CMK (cell line): ENCODE data around the gene MCAM.

ENCODE experiments used
- DNase-seq: peaks from one replicate; pipeline ENCODE4 v3.0.0-alpha.2; 2010; ENCODE audit warnings: low read depth

MCAM gene

GRCh38 chr11:119344291-119345010 lies 27.5 kb upstream of the MCAM start:
- DNase-seq, result no peak

DNA sequence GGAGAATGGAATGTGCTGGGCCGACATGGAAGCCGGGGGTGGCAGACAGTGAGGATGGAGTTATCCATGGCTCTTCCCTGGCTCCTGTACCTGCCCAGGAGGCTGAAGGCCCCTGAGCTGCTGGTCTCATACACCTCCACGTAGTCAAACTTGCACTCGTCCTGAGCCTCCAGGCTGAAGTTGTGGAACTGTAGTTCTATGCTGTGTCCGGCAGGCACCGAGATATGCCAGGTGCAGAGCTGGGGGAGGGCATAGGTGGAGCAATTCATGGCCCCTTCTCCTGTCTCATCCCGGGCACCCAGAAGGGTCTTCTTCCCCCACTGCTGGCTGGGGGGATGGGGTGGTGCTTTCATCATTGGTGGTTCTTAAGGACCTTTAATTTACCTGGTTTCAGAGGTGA lies 26.8 kb upstream of the MCAM start:
- no peak for DNase-seq

- DNase-seq, result no peak
These were observed 25.6 kb upstream of the MCAM start for GRCh38 chr11:119342362-119343130.

- DNase-seq, result no peak
These were observed 25.0 kb upstream of the MCAM start for GRCh38 chr11:119342023-119342300.

DNA sequence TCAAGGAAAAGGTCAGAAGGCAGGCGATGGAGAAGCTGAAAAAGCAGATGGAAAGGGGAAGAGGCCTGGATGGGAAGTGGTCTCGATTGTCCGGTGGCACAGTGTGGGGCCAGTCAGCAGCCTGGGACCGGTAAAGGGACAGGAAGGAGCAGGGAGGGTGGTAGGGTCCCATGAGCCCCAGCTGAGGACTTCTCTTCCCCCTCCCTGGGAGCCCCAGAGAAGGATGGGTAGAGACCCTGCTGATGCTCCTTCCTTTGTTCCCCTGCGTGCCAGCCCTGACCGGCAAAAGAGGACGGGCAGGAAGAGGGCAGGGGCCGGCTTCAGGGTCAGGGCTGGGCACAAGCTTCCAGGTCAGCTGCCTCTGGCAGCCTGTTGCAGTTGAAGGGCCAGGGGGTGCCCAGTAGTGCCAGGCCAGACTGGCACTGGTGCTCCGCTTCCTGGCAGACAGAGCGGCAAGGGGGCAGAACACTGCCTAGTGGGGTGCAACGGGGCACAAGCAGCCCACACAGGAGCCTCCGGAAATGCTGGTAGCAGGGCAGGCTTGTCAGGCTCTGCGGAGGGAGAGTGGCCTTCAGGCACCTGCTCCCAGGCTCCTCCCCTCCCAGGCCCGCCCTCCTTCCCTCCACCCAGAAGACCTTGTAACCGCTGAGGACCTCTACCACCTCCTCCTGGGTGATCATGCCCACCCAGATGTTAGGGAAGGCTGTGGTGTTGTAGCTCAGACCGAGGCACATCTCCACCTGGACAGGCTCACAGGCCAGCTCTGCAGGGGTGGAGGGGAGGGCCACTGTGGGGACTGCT lies 24.5 kb upstream of the MCAM start:
- no peak for DNase-seq

DNA sequence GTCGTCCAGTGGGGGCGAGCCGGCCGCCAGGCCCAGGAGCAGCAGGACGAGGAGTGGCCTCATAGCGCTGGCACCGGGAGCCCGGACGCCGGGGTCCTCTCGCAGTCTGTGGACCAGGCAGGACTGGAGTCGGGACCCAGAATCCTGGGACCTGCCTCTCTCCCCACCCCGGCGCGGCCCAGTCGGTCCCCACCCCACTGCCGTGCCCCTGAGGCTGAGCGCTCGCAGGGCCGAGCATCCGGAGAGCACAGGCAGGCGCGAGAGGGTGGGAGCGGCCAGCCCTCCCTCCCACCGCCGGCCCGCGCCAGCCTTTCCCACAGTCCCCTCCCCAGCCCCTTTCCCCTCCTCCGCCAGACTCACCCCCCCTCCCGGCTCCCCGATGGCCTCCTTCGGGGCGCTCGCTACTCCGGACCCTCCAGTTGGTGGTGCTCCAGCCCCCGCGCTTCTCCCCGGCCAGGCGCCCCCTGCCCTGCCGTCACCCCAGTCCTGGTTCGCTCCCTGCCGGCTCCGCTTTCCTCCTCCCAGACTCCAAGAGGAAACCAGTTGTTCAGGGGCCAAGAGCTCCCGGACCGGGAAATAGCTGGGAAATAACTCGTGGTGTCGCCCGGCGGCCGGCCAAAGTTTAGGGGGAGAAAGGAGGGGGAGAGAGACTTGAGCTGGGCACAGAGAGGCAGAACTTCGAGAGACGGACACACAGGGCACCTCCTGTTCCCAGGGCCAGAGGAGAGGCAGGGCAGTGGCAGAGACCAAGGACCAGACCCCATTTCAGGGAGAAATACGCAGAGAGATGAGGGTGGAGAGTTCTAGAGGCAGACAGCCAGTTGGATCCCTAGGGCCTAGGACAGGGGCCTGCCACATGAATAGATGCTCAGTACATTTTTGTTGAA lies 23.6 kb upstream of the MCAM start, which contains the start of gene C1QTNF5:
Gene C1QTNF5 (minus strand): TSS at position 549 of the 887 bp plus-strand sequence. CDS start 486 bp downstream, at position 63.
- DNase-seq, result no peak

DNA sequence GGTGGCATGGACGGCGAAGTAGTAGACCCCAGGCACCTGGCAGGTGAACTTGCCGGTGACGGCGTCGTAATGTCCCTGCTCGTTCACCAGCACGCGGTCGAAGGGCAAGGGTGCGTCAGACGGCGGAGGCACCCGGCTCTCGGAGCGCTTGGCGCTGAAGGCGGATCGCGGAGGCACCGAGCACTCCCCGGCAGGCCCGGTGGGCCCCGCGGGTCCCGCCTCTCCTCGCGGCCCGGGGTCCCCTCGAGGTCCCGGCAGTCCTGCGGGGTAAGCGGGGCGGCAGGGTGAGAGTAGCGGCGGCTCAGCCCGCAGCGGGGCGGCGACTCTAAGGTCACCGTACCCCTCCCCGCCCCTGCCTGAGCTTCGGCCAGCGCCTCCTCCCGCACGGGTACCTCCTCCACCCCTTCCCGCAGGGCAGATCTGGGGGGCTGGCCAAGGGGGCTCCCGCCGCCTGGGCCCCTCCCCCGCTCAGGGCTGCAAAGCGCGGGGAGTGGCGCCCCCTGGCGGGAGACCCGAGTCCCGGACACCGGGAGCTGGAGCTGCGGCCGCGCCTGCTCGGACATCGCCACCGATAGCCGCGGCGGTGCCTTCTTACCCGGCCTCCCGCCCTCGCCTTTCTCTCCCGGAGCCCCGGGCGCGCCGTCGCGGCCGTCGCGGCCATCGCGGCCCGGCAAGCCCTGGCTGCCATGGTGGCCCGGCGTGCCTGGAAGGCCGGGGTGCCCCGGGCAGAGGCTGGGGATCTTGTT lies 22.8 kb upstream of the MCAM start:
- no peak for DNase-seq

DNA sequence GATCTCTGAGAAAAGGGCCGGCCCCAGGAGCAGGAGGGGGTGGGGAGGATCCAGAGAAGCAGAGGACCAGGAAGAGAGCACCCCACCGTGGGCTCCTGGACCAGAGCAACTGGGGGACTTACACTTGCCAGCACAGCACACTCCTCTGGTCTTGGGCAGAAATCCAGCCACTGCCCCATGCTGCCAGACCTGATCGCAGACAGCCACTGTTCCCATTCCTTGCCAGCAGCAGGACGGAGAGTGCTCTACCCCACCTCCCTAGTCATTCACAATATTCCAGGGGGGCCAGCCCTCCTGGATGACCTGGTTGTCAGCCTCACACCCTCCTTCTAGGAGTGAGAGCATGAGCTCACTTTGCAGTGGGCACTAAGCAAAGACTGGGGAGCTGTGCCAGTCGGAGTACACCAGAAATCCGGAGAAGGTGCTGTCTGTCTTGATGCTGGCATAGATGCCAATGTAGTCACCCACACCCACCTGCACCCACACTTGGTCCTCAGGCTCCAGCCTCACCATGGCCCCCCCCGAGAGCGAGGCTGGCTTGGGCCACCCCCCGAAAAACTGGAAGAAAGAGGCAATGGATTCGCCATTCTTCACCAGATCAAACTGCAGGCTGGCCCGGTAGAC lies 22.1 kb upstream of the MCAM start:
- no peak for DNase-seq

DNA sequence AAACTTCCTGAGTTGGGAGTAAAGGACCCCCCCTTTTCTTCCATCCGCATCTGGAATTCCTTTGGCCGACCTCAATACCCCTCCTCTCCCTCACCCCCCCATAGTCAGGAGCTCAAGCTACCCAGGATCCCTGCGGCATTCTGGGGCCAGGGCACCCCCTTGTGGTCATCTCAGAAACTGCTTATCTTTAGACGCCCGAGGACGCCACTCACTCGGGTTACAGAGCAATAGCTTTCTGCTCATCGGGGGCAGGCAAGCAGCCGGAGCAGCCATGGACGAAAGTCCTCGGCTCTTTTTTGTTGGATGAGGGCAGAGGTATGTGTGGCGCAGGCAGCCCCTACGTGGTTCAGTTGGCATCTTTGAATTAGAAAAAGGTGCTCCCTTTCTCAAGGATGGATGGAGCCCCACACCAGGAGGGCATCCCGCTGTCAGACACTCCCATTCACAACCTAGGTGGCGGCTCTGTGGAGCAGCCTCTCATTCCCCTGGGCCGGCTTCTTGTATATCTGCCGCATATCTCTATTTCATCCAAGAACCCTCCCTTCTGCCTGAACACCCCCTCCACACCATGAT lies 21.5 kb upstream of the MCAM start:
- DNase-seq, result no peak

DNA sequence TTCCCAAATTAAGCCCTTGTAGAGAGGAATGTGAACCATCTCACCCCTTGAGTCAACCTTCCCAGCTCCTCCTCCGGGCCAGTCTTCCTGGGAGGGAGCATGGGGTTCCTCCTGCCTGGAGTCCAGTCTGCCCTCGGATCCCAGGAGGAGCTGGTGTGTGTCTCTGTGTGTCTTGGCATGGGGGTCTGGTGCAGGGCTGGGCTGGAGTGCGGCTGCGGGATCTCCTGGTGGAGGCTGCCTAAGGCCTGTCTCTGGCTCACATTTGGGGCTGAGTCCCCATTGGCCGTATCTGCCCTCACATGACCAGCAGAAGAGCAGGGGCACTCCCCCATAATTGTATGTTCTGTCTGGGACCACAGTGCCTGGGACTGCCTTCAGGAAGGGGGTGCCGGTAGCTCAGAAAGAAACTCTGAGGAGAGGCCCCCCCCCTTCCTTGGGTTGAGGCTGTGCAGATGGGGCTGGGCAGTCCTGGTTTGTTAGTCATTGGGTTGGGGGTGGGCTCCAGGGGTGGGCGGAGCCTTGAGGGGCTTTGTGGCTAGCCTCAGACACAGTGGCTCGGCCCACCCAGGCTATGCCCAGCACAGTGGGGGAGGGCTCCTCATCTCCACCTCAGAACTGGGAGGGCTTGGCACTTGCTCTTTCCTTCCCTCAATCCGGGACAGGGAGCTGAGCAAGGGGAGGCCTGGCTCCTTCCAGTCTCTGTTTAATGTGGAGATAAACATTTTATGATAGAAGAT lies 20.8 kb upstream of the MCAM start:
- DNase-seq, result no peak

- DNase-seq, result no peak
These were observed 20.0 kb upstream of the MCAM start for GRCh38 chr11:119336744-119337469.

- DNase-seq, result no peak
These were observed 19.0 kb upstream of the MCAM start for GRCh38 chr11:119335655-119336543.

GRCh38 chr11:119335091-119335654 lies 18.2 kb upstream of the MCAM start:
- DNase-seq, result no peak

- DNase-seq, result peak; percentile 97
These were observed 17.4 kb upstream of the MCAM start, which contains the start of gene RNF26 for GRCh38 chr11:119334174-119334930. RNF26 (plus strand) TSS chr11:119334527; CDS start chr11:119335123, 596 bp downstream.

- no peak for DNase-seq
These were observed 15.3 kb upstream of the MCAM start for GRCh38 chr11:119332111-119332765.

DNA sequence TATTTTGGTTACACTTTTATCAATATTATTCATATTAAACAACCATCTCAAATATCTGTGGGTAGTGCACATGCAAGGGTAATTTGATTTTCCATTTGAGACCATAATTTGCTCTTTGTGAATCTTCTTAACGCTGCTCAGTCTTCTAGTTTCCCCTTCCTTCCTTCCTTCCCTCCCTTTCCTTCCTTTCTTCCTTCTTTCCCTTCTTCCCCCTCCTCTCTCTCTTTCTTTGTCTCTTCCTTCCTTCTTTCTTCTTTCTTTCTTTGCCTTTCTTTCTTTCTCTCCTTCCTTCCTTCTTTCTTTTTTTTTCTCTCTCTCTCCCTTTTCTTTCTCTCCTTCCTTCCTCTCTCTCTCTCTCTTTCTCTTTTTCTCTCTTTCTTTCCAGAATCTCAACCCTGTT lies 13.3 kb upstream of the MCAM start:
- no peak for DNase-seq
